Neural progenitor cell (in vitro differentiated cells): ENCODE measurements around the gene TMC7. TPM values are rescaled to one million over a fixed set of nuclear protein-coding genes. Genes with fewer than 3 reads are reported as not detected.
"Not testable (repeated sequence)": the region's sequence is repeated elsewhere in the genome, so short reads cannot be mapped to it uniquely, and the experiment has no call there.

Source experiments
- DNase-seq: peaks from one replicate; pipeline ENCODE4 v3.0.0-alpha.2; 2016; ENCODE audit warnings: low spot score
- H2AFZ ChIP-seq: fragments of 200-600 bp; sonication (generic); replicated peaks from 2 replicates; pipeline ENCODE4 v1.6.1; 2016; ENCODE audit warnings: antibody characterized with exemption
- H3F3A ChIP-seq: fragments of 200-600 bp; sonication (generic); 2 replicates; pipeline ENCODE4 v1.6.1; 2016; ENCODE audit warnings: antibody characterized with exemption, low read depth
- H3K27ac ChIP-seq: fragments of 200-600 bp; sonication (generic); 2 replicates; pipeline ENCODE4 v1.5.1; 2016; ENCODE audit warnings: mild to moderate bottlenecking
- H3K27me3 ChIP-seq: fragments of 200-600 bp; sonication (generic); 2 replicates; pipeline ENCODE4 v1.6.1; 2016; ENCODE audit warnings: mild to moderate bottlenecking, moderate library complexity
- H3K36me3 ChIP-seq: fragments of 200-600 bp; sonication (generic); 2 replicates; pipeline ENCODE4 v1.5.1; 2016
- H3K4me1 ChIP-seq: fragments of 200-600 bp; sonication (generic); 2 replicates; pipeline ENCODE4 v1.6.1; 2016; ENCODE audit warnings: mixed run types
- H3K4me2 ChIP-seq: fragments of 200-600 bp; sonication (generic); 2 replicates; pipeline ENCODE4 v1.6.1; 2016
- H3K4me3 ChIP-seq: fragments of 200-600 bp; sonication (generic); 2 replicates; pipeline ENCODE4 v1.5.1; 2016
- H3K79me2 ChIP-seq: fragments of 200-600 bp; sonication (generic); 2 replicates; pipeline ENCODE4 v1.6.1; 2016; ENCODE audit warnings: low read depth
- H3K9ac ChIP-seq: fragments of 200-600 bp; sonication (generic); 2 replicates; pipeline ENCODE4 v1.6.1; 2016
- H3K9me3 ChIP-seq: fragments of 200-600 bp; sonication (generic); 2 replicates; pipeline ENCODE4 v1.5.1; 2016; ENCODE audit warnings: low read depth
- H4K20me1 ChIP-seq: fragments of 200-600 bp; sonication (generic); 2 replicates; pipeline ENCODE4 v1.6.1; 2016; ENCODE audit warnings: low read depth
- H3K27ac Mint-ChIP-seq: 3 replicates; pipeline ENCODE4 v1.8.0; 2021; ENCODE audit warnings: mixed read lengths
- H3K27me3 Mint-ChIP-seq: 2 replicates; pipeline ENCODE4 v1.8.0; 2022; ENCODE audit warnings: low read depth, mild to moderate bottlenecking, inconsistent platforms, moderate library complexity, mixed read lengths; ENCODE audit not compliant: insufficient read depth
- H3K36me3 Mint-ChIP-seq: 3 replicates; pipeline ENCODE4 v1.8.0; 2021; ENCODE audit warnings: mixed read lengths
- H3K4me1 Mint-ChIP-seq: 3 replicates; pipeline ENCODE4 v1.8.0; 2021; ENCODE audit warnings: mixed read lengths
- H3K4me3 Mint-ChIP-seq: 3 replicates; pipeline ENCODE4 v1.8.0; 2021; ENCODE audit warnings: mild to moderate bottlenecking, moderate library complexity, mixed read lengths
- H3K9me3 Mint-ChIP-seq: 3 replicates; pipeline ENCODE4 v1.8.0; 2020; ENCODE audit warnings: mixed read lengths
- EZH2 ChIP-seq: fragments of 200-600 bp; sonication (generic); IDR thresholded peaks from 2 replicates; pipeline ENCODE4 v1.6.1; 2017; ENCODE audit warnings: antibody characterized with exemption, mild to moderate bottlenecking, moderate library complexity
- EZH2phosphoT487 ChIP-seq: fragments of 200-600 bp; sonication (generic); IDR thresholded peaks from 2 replicates; pipeline ENCODE4 v1.6.1; 2017; ENCODE audit warnings: antibody characterized with exemption
- total RNA-seq: library from RNA; depleted of rRNA; stranded (reverse); fragments of >200 nt; gene quantifications from 2 replicates; pipeline ENCODE4 v1.2.3, GENCODE V29; 2015; ENCODE audit warnings: low replicate concordance
- TF ChIP-seq, protein P1 (sequence below): fragments of 200-600 bp; sonication (generic); IDR thresholded peaks from 2 replicates; pipeline ENCODE4 v1.5.1; 2017; ENCODE audit warnings: antibody characterized with exemption, mild to moderate bottlenecking

Gene TMC7
- total RNA-seq, 1 donor from 2014 or later: 8.2 TPM

DNA sequence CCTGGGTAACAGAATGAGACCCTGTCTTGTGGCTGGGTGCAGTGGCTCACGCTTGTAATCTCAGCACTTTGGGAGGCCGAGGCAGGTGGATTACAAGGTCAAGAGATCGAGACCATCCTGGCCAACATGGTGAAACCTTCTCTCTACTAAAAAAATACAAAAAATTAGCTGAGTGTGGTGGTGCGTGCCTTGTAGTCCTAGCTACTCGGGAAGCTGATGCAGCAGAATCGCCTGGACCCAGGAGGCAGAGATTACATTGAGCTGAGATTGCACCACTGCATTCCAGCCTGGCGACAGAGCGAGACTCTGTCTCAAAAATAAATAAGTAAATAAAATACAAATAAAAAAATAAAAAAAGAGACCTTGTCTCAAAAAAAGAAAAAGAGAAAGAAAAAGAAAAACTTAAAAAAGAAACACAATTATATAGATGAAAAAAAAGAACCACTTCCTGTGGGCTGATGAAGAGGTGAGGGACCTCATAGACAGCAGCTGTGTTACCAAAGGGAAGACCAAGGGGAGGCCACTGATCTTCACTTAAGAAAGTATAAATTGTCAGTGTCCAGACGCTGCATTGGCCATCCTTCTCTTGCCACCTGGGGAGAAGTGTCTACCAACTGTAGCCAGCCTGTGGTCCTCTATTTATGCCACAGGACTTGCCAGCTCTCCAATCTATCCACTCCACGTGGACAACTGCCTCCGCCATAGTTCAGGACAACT is 33.1 kb upstream of the TMC7 start:
- peaks cover 1% of the 10 kb centered on the region for H3K4me1 Mint-ChIP-seq
- Histone ChIP-seq H4K20me1 (no peaks in the 10 kb centered on the region), H2AFZ (no peak overlapping the region), H3K27me3 (no peaks in the 10 kb centered on the region), H3F3A (peaks cover 9% of the 10 kb centered on the region), H3K9ac (no peak overlapping the region), H3K4me3 (no peak overlapping the region), H3K4me2 (no peak overlapping the region), H3K4me1 (peaks cover 4% of the 10 kb centered on the region), H3K9me3 (no peaks in the 10 kb centered on the region), H3K27ac (no peak overlapping the region), H3K79me2 (no peaks in the 10 kb centered on the region), H3K36me3 (no peaks in the 10 kb centered on the region)
- no peaks in the 10 kb centered on the region for H3K36me3 Mint-ChIP-seq
- H3K4me3 Mint-ChIP-seq: no peak overlapping the region
- H3K27ac Mint-ChIP-seq: no peak overlapping the region
- TF ChIP-seq, protein P1, sequence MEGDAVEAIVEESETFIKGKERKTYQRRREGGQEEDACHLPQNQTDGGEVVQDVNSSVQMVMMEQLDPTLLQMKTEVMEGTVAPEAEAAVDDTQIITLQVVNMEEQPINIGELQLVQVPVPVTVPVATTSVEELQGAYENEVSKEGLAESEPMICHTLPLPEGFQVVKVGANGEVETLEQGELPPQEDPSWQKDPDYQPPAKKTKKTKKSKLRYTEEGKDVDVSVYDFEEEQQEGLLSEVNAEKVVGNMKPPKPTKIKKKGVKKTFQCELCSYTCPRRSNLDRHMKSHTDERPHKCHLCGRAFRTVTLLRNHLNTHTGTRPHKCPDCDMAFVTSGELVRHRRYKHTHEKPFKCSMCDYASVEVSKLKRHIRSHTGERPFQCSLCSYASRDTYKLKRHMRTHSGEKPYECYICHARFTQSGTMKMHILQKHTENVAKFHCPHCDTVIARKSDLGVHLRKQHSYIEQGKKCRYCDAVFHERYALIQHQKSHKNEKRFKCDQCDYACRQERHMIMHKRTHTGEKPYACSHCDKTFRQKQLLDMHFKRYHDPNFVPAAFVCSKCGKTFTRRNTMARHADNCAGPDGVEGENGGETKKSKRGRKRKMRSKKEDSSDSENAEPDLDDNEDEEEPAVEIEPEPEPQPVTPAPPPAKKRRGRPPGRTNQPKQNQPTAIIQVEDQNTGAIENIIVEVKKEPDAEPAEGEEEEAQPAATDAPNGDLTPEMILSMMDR: no peak
- TF ChIP-seq EZH2 (no peak), EZH2phosphoT487 (no peak)
- no peaks in the 10 kb centered on the region for H3K27me3 Mint-ChIP-seq
- H3K9me3 Mint-ChIP-seq: no peaks in the 10 kb centered on the region
- no peak for DNase-seq

DNA sequence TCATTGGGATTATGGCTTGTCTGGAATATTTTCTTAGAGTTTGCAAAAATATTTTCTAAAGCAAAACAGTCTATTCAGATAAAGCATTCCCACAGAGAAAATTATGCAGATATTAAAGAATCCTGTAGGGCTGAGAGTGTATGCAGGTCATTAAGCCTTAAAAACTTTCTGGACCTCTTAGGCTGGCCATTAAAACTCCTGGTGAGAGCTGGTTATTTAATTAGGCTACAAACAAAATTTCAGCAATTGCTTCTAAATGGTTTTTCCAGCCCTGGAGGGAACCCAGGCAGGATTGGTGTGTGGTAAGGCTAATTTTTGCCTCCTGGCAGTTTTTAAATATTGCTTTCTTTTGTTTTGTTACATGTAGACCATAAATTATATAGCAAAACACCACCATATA is 30.2 kb upstream of the TMC7 start:
- Histone ChIP-seq H4K20me1 (no peaks in the 10 kb centered on the region), H3K36me3 (no peaks in the 10 kb centered on the region), H3K79me2 (no peaks in the 10 kb centered on the region), H3F3A (no peaks in the 10 kb centered on the region), H3K9me3 (no peaks in the 10 kb centered on the region), H3K4me3 (no peak overlapping the region), H2AFZ (no peak overlapping the region), H3K4me1 (no peaks in the 10 kb centered on the region), H3K27ac (no peak overlapping the region), H3K9ac (no peak overlapping the region), H3K4me2 (no peak overlapping the region), H3K27me3 (no peaks in the 10 kb centered on the region)
- Mint-ChIP-seq H3K9me3 (no peaks in the 10 kb centered on the region), H3K4me1 (peaks cover 12% of the 10 kb centered on the region), H3K27me3 (no peaks in the 10 kb centered on the region), H3K36me3 (no peaks in the 10 kb centered on the region), H3K27ac (no peak overlapping the region), H3K4me3 (no peak overlapping the region)
- TF ChIP-seq EZH2: no peak
- no peak for TF ChIP-seq EZH2phosphoT487
- TF ChIP-seq, protein P1: no peak
- no peak for DNase-seq

- H3K4me1 Mint-ChIP-seq: peaks cover 22% of the 10 kb centered on the region
- H3K27ac Mint-ChIP-seq, H3K4me1 ChIP-seq, H3K79me2 ChIP-seq, H3F3A ChIP-seq, H3K4me2 ChIP-seq, H3K27me3 Mint-ChIP-seq, DNase-seq, H3K9me3 ChIP-seq, H3K4me3 Mint-ChIP-seq, H4K20me1 ChIP-seq, H3K36me3 Mint-ChIP-seq, H3K9me3 Mint-ChIP-seq, H3K4me3 ChIP-seq, H3K36me3 ChIP-seq, H3K9ac ChIP-seq, H3K27me3 ChIP-seq, H2AFZ ChIP-seq, H3K27ac ChIP-seq: not testable (repeated sequence)
Observed at GRCh38 chr16:18955874-18956580, 27.7 kb upstream of the TMC7 start.

DNA sequence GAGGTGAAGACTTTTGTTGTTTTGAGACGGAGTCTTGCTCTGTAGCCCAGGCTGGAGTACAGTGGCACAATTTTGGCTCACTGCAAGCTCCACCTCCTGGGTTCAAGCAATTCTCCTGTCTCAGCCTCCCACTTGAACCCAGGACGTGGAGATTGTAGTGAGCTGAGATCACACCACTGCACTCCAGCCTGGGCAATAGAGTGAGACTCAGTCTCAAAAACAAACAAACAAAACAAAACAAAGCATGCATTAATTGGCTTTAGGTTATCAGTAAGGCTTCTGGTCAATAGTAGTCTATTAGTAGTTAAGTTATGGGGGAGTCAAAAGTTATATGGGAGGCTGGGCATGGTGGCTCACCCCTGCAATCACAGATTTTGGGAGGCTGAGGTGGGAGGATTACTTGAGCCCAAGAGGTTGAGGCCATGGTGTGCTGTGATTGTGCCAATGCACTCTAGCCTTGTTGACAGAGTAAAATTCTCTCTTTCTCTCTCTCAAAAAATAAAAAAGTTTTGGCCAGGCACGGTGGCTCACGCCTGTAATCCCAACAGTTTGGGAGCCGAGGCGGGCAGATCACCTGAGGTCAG is 27.0 kb upstream of the TMC7 start:
- not testable (repeated sequence) for DNase-seq, H3K9me3 Mint-ChIP-seq, H3K9ac ChIP-seq, H3K27ac ChIP-seq, H2AFZ ChIP-seq, H3K4me3 ChIP-seq, H3K9me3 ChIP-seq, H3K27ac Mint-ChIP-seq, H3F3A ChIP-seq, H3K36me3 Mint-ChIP-seq, H3K36me3 ChIP-seq, H3K27me3 Mint-ChIP-seq, H3K79me2 ChIP-seq, H3K4me2 ChIP-seq, H3K4me1 ChIP-seq, H4K20me1 ChIP-seq, H3K4me3 Mint-ChIP-seq, H3K27me3 ChIP-seq
- peaks cover 22% of the 10 kb centered on the region for H3K4me1 Mint-ChIP-seq
